Epithelial cell of esophagus (primary cell): ENCODE data around the gene FSTL4.

ENCODE experiments used
- DNase-seq: peaks from one replicate; pipeline ENCODE4 v3.0.0; 2010; ENCODE audit warnings: low read depth
- H3K4me3 ChIP-seq: 2 replicates; pipeline ENCODE4 v1.5.1; 2011; ENCODE audit warnings: mild to moderate bottlenecking, low read length, control low read depth
- TF ChIP-seq, protein P1 (sequence below): IDR thresholded peaks from 2 replicates; pipeline ENCODE4 v1.5.1; 2011; ENCODE audit warnings: low read depth, mild to moderate bottlenecking, low read length, control low read depth, inconsistent platforms; ENCODE audit not compliant: insufficient read depth; ENCODE audit errors: missing control alignments

Gene FSTL4

DNA sequence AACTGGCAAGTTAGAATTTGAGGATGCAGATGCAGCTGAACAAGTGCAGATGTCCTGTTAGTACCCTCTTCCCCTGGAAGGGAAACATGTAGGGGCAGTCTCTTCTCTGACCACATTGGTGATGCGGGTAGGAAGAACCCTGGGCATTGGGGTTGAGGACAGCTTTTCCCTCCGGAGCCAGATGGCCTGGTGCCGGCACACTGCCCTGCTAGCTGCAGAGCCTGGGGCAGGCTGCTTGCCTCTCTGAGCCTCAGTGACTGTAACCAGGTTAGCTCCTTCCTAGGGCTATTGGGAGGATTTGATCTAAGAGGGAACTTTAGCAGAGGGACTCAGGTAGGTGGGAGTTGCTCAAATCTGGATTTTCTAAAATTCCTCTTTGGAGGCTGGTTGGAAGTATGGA lies 412.1 kb downstream of the FSTL4 start:
- DNase-seq: no peak
- TF ChIP-seq, protein P1, sequence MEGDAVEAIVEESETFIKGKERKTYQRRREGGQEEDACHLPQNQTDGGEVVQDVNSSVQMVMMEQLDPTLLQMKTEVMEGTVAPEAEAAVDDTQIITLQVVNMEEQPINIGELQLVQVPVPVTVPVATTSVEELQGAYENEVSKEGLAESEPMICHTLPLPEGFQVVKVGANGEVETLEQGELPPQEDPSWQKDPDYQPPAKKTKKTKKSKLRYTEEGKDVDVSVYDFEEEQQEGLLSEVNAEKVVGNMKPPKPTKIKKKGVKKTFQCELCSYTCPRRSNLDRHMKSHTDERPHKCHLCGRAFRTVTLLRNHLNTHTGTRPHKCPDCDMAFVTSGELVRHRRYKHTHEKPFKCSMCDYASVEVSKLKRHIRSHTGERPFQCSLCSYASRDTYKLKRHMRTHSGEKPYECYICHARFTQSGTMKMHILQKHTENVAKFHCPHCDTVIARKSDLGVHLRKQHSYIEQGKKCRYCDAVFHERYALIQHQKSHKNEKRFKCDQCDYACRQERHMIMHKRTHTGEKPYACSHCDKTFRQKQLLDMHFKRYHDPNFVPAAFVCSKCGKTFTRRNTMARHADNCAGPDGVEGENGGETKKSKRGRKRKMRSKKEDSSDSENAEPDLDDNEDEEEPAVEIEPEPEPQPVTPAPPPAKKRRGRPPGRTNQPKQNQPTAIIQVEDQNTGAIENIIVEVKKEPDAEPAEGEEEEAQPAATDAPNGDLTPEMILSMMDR: no peak

DNA sequence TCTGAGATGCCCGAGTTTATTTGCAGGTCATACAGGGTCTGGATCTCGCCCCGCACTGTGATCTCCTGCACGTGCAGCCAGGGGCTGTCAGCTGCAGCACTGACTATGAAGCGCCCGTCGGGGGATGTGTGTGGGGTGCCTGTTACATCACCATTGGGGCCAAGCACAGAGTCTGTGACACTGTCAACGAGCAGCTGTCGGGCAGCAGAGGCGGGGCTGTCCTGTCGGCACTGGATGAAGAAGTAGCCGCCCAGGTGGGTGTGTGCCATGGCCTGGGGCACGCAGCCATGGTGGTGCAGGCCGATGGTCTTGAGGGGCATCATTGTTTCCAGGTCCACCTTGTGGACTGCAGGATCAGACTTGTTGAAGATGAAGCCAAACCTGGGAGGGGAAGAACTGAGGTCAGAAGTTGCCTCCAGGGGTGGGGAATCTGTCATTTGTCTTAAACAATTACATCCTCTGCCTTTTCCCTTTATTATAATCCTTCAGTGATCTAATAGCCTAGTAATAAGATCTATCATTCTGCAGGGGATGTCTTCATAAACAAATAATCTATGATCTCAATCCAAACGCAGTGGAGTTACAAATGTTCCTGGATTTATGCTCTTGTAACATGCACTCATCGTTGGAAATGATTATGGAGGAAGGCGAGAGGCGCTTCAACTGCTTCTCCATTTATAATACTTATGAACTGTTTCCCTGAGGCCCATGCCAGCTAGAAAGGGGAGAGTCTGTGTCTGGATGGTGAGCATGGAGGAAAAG lies 412.7 kb downstream of the FSTL4 start:
- no peak overlapping the region for H3K4me3 ChIP-seq
- DNase-seq: no peak
- TF ChIP-seq, protein P1: no peak

More for the DNA sequence above, 412.1 kb downstream of the FSTL4 start:
- H3K4me3 ChIP-seq: no peak overlapping the region

DNA sequence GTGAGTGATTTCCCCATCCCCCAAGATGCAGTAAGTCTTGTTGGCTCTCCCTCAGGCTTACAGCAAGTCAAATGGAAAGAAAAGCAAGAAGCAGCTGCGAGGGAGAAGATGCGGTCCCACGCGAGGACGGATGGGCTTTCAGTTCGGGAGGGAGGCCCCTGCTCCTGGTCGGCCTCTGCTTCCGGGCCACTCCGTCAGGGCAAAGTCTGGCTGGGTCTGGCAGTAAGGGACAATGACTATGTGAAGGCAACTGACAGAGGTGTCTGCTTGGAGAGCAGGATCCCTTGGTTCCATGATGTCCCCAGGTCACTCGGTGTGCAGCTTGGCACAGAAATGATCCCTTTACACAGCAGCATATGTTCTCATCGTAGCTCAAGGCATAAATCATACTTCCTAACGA lies 413.8 kb downstream of the FSTL4 start:
- TF ChIP-seq, protein P1: no peak
- DNase-seq: no peak
- no peak overlapping the region for H3K4me3 ChIP-seq

DNA sequence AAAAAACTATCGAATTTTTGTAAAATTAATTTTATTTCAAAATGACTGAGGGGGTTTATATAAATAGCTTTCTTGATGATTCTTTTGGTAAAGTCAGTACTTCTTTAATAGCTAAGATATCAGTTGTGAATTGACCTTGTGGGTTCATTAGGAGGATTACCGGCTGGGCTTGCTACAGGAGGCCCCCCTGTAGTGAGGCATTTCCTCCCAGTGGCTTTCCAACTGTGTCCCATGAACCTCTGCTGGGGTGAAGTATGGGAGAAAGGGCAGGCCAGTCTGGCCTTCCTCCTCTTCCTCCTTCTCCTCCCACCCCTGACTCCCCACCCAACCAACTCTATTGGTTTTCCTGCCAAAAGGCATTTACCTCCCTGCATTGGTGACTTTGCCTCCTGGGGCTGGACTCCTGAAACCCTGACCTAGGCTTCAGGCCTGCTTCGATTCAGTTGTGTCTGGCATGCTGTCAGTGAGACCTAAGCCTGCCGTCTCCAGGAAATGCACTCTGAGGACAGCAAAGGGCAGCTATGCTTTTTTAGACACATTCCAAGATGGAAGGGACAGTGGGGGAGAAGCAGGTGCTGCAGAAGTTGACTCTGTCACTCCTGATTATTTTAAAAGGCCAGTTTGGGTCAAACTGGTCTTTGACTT lies 415.8 kb downstream of the FSTL4 start:
- no peak overlapping the region for H3K4me3 ChIP-seq
- DNase-seq: no peak
- TF ChIP-seq, protein P1: no peak

DNA sequence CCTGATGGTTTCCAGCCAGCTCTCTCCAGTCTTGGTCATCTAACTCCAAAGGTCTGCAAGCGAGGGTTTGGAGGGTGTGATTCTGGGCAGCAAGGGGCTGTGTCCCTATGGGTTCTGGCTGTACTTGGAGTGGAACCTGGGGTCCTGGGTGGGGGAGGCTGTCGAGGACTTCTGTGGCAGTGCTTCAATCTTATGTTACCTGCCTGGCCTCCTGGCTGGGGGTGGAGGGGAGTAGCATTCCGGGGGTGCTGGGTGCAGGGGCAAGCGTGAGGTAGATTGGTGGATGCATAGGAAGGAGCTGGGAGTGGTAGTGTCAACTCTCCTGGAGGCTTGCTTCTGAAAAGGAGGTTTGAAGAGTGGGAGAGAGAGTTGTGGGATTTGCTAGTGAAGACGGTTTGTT lies 417.1 kb downstream of the FSTL4 start:
- DNase-seq: no peak
- TF ChIP-seq, protein P1: no peak
- H3K4me3 ChIP-seq: no peak overlapping the region

DNA sequence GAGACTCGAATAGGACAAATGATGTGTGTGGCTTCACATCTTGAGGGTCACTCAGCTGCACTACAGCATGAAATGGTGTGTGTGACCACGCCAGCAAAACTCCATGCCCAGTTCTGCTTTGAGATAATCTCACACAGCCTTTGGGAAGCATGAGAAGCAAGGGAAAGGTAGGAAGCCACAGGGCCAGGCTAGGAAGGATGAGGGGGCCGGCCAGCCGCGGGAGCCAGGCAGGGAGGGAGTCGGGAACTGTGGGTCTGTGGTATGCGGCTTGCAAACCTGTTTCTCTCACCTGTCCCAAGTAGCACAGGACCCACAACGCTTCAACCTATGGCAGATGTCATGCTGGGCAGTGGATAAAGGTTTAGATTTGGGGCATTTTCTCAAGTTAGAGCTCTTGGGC lies 418.5 kb downstream of the FSTL4 start:
- DNase-seq: no peak
- TF ChIP-seq, protein P1: no peak
- no peak overlapping the region for H3K4me3 ChIP-seq
